Muscle of arm (tissue), 12 donors: ENCODE data around the gene RAD51B. TPM values are rescaled to one million over a fixed set of nuclear protein-coding genes. Genes with fewer than 3 reads are reported as not detected.
A peak's percentile ranks its signal among the peaks of the same experiment; 100 is the strongest.

Experiments used
- DNase-seq: peaks from one replicate; pipeline ENCODE4 v3.0.0-alpha.2; 2013
- polyA plus RNA-seq, 12 donors: library from polyadenylated mRNA; unstranded; fragments of 120-200 nt; gene quantifications; one replicate each; pipeline ENCODE4 v1.2.1, GENCODE V29; 2013; ENCODE audit not compliant: insufficient read length in 12 of 12

RAD51B gene
- polyA plus RNA-seq, 12 donors: 6.3 to 13.1 (median 9.7) TPM; not detected in 2

- DNase-seq: no peak
Observed at GRCh38 chr14:68322940-68323620, 503.5 kb downstream of the RAD51B start.

- DNase-seq: no peak
Observed at GRCh38 chr14:68325267-68325807, 505.8 kb downstream of the RAD51B start.

GRCh38 chr14:68327231-68327630, 507.7 kb downstream of the RAD51B start:
- no peak for DNase-seq

GRCh38 chr14:68328509-68328908, 508.9 kb downstream of the RAD51B start:
- DNase-seq: no peak

- no peak for DNase-seq
Observed at GRCh38 chr14:68331426-68331825, 511.8 kb downstream of the RAD51B start.

- no peak for DNase-seq
Observed at GRCh38 chr14:68331991-68332390, 512.4 kb downstream of the RAD51B start.

- DNase-seq: no peak
Observed at GRCh38 chr14:68333262-68333661, 513.7 kb downstream of the RAD51B start.

- no peak for DNase-seq
Observed at GRCh38 chr14:68335312-68335711, 515.7 kb downstream of the RAD51B start.

GRCh38 chr14:68336165-68336564, 516.6 kb downstream of the RAD51B start:
- no peak for DNase-seq

GRCh38 chr14:68337279-68337678, 517.7 kb downstream of the RAD51B start:
- no peak for DNase-seq

- DNase-seq: no peak
Observed at GRCh38 chr14:68340262-68340661, 520.7 kb downstream of the RAD51B start.

- DNase-seq: no peak
Observed at GRCh38 chr14:68341411-68342212, 522.0 kb downstream of the RAD51B start.

GRCh38 chr14:68342216-68342763, 522.7 kb downstream of the RAD51B start:
- DNase-seq: no peak

GRCh38 chr14:68343534-68344118, 524.0 kb downstream of the RAD51B start:
- no peak for DNase-seq

GRCh38 chr14:68345738-68346137, 526.2 kb downstream of the RAD51B start:
- DNase-seq: no peak

- peak; percentile 48 for DNase-seq
Observed at GRCh38 chr14:68346556-68347343, 527.2 kb downstream of the RAD51B start.

- DNase-seq: peak; percentile 67
Observed at GRCh38 chr14:68349900-68350629, 530.5 kb downstream of the RAD51B start.

- no peak for DNase-seq
Observed at GRCh38 chr14:68355415-68355814, 535.8 kb downstream of the RAD51B start.

GRCh38 chr14:68357777-68358176, 538.2 kb downstream of the RAD51B start:
- no peak for DNase-seq

- DNase-seq: no peak
Observed at GRCh38 chr14:68358500-68358899, 538.9 kb downstream of the RAD51B start.
